Raji (cell line): Measurements from ENCODE around the gene CSTA.

Experiments
- POLR2A ChIP-seq: IDR thresholded peaks from 2 replicates; pipeline ENCODE4 v1.6.1; 2011; ENCODE audit warnings: low read depth, low read length, control low read depth; ENCODE audit not compliant: insufficient read depth

The CSTA gene

DNA sequence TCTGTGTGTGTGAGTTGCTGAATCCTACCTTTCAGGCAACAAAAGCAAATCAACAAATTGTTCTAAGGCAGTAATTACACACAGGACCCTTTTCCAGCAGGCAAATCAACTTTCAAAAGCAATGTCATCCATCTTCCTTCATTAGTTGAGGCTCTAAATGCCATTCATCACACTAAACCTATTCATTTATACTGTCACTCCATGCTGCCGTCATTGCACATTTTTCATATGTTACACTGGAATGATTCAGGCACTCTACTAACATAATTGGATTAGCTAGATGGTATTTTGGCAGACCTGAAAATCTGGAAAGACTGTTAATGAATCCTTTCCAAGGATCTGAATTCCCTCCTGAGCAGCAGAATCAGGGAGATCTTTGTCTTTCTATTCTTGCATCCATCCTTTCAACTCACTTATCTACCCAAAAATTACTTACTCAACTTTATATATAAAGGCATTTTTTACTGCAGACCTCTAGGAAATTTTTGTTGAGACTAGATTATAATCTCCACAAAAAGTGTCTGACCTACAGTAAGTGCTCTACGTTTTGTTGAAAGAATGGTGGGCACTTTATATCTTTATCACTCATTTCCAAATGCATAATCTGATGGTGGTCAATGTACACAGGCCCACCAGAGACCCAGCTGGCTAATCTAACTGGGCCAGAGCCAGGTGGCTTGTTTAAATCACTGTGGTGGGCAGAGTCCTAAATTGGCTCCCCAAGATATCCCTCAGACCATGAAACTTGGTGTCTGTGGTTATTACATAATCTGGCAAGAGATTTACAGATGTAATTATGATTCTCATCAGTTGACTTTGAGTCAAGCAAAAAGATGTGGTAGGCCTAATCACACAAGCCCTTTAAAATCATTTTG lies 33.0 kb downstream of the CSTA start:
- TF ChIP-seq POLR2A, result no peak

DNA sequence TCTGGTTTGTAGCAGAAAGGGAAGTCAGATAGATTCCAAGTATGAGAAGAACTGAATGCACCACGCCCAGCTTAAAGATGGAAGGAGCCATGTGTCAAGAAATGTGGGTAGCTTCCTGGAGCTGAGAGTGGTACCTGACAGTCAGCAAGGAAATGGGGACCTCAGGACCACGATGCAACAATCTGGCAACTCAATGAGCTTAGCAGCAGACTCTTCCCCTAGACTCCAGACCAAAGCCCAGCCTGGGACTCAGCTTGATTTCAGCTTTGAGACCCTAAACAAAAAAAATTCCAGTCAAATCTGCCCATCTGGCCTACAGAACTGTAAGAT lies 33.6 kb downstream of the CSTA start:
- no peak for TF ChIP-seq POLR2A

DNA sequence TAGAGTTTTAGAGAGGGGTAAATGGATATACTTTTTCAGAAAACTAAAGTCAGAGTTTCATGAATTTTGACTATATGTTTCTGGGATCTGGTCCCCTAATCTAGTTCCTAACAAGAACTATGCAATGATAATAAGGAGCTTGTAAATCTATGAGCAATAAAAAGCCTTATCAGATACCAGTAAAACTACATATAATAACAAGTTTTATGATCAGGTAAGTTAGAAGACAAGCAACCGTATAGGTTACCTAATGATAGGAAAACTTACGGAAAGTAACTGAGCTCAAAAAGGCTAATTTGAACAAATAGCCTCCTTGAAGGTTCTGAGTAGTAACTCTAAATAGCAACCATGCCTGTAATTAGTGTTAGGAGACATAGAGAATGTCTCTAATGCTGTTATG lies 37.0 kb downstream of the CSTA start:
- no peak for TF ChIP-seq POLR2A

DNA sequence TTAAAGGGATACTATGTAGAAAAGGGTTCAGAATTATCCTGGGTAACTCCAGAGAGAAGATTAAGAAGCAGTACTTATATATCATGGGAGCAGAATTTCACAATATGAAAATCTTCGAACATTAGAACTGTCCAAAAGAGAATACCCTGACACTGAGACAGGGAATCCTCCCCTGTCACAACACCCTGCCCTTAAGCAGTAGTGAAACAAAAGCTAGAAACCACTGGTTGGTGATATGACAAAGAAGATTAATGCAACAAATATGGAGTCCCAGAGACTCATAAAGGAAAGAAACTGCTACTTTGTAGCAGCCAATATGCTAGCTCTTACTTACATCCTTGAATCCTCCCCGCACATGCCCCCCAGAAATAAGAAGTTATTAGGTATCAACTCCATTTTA lies 39.4 kb downstream of the CSTA start:
- TF ChIP-seq POLR2A, result no peak

DNA sequence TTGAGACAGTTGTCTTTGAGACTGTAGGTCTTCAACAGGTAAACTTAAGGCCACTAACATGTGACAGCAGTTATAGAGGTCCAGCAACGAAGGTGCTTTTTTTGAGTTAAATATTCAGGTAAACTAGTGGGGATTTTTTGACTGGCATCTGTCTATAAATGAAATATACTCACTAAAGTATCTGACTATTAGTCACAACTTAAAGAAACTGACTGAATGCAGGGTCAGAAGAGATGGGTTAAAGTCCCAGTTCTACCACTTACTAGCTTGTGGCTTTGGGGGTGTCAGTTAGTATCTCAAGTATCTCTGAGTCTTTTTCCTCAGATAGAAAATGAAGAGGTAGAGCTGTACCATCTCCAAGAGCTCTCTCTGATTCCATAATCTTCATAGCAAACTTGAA lies 40.0 kb downstream of the CSTA start:
- TF ChIP-seq POLR2A, result no peak

DNA sequence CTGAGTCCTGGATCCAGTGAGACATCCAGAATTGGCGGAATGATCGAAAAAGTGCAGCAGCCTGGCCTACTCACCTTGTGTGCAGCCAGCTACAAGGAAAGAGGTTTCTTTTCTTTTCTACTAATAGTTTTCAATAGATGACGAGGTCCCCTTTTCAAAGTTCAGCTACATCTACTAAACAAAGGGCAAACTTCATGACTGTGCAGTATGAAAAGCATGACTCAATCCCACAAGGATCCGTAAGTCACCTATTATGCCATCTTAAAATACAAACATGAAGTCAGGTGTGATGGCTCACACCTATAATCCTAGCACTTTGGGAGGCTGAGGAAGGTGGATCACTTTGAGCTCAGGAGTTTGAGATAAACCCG lies 41.3 kb downstream of the CSTA start:
- no peak for TF ChIP-seq POLR2A

DNA sequence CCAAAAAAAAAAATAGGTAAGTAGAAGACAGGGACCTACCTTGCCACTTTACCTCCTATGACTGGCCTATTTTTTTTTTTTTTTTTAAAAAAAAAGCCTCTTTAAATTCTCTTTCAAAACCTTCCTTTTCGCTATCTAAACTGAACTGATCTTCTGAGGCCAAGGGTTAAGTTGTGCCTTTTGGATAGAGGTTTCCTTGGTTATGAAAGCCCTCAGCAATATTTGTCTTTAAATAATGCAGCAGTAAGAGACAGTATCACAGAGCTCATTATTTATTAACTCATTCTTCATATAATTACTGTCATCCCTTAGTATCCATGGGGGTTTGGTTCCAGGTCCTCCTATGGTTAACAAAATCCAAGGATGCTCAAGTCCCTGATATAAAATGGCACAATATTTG lies 49.0 kb downstream of the CSTA start:
- no peak for TF ChIP-seq POLR2A

DNA sequence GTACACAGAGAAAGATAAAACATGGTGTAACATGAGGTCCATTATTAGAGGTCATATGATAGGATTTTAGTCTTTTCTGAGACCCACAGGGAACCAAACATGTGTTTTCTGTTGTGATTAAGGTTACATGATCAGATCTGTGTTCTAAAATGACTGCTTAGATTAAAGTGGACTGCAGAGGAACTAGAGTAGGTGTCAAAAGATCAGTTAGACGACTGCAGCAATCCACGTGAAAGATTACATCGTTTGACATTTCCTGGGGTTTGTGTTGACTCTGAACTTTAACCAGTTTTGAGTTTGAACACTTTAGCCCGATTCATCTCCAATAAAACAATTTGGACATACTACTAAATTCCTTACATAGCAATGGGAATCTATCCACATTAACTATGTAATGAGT lies 52.9 kb downstream of the CSTA start:
- no peak for TF ChIP-seq POLR2A

DNA sequence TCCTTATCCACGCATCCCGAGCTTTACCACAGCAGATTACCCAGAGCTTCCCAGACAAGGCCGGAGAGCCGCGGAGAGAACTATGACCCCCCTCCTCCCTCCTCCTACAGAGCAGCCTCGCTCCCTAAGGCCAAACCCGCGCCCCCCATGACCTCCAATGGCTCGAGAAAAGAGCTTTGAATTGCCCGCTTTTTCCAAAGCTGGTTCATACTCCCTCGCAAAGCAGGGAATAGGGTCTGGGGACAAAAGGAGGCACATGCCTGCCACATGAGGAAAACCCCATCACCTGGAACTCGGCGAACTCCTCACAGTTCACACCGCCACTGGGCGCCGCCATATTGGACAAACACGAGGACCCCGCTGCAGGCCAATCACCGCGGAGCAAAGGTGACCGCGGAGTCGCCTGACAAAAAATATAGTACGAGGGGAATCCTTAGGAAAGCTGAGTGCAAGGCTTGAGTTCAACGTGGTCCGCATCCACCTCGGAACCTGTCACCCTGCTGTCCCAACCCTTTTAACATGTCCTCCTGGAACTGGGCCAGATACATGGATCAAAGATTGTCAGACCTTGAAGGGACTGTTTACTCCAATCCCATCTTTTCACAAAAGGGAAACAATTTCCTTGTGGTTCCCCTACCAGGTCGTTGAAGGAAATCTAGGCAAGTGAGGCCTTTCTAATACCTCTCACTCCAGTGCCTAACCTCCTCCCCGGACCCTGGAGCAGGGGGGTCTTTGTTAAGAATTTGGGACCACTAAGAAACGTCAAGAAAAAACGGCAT lies 58.0 kb downstream of the CSTA start, which contains the start of gene MIX23:
Gene MIX23, minus strand, starts transcription at position 344 of the 779 bp plus-strand sequence. Its CDS starts 7 bp downstream, at position 337.
- peak; percentile 92 for TF ChIP-seq POLR2A

DNA sequence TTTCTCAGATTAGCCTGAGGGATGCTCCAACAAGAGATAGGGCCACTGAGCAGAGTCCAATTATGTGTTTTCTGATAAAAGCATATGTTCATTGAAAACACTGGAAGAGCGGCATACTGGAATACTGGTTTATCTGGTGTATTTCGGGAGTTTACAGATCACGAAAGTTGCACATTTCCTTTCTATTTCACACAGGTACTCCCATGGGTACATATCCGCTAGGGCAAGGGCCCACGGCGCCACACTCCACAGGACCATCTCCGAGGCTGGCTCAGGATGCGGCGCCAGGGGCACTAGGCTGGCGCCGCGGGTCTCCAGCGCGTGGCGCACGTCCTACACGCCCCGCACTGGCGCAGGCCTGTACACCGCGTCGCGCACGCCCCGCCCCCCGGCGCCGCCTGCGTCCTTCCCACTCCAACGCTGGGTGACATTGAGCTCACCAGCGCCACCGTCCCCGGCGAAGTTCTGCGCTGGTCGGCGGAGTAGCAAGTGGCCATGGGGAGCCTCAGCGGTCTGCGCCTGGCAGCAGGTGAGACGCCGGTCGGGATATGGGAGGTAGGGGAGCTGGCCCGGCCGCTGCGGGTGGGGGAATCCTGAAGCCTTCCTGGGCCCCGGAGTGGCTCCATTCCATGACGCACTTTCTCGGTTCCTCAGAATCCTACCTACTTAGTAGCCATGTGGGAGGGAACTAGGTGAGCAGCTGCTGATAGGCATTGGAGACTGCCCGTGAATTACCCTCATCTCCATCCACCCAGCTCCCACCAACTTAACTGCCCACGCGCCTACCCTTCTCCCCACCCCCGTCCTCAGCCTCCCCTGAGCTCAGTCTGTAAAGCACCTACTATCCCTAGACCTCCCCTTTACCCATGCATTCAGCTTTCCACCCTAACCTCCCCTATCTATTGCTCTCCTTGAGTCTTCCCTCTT lies 59.0 kb downstream of the CSTA start, which contains the start of gene FAM162A:
Gene FAM162A, plus strand, starts transcription at position 412 of the 927 bp plus-strand sequence. Its CDS starts 84 bp downstream, at position 496.
- peak; percentile 96 for TF ChIP-seq POLR2A

DNA sequence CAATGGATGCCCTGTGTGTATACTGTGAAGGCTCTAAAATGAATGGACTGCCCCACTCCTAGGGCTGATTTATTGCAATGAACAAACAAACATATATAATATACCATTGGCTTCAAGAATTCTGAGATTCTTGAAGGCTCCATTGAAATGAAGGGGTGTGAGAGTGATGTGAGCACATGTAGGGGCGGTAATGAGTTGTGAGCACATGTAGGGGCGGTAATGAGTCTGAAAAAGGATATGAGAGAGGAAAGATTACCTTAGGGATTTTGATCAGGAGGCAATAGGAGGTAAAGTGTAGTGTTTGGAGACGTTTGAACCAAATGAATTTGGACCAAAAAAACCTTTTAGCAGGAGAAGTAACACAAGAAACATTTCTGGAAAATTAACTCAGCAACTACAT lies 62.7 kb downstream of the CSTA start:
- no peak for TF ChIP-seq POLR2A

DNA sequence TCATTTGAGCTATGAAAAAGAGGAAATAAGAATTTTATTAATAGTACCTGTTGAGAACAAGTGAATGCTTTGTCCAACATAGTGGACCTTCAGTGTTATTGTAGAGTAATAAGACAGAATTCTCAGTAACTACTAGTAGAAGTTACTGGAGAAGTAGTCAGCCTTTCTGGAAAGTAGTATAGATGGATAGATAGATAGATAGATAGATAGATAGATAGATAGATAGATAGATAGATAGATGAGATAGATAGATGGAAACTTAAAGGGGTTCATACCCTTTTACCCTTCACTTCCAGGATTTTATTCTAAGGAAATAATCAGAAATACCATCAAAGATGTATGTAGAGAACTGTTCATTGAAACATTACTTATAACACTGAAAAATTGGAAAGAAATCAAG lies 64.1 kb downstream of the CSTA start:
- no peak for TF ChIP-seq POLR2A

DNA sequence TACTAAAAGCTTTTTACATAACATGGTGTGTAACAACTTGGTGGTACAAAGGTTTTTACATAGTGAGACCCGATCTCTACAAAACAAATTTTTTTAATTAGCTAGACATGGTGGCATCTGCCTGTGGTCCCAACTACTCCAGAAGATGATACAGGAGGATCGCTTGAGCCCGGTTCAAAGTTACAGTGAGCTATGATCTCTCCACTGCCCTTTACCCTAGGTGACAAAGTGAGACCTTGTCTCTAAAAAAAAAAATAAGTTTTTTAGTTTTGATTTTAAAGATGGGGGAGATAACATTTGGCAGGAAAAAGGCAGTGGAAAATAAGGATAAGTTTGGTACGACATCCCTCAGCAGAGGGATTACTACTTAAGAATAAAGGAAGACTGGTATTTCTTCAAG lies 64.8 kb downstream of the CSTA start:
- TF ChIP-seq POLR2A, result no peak

DNA sequence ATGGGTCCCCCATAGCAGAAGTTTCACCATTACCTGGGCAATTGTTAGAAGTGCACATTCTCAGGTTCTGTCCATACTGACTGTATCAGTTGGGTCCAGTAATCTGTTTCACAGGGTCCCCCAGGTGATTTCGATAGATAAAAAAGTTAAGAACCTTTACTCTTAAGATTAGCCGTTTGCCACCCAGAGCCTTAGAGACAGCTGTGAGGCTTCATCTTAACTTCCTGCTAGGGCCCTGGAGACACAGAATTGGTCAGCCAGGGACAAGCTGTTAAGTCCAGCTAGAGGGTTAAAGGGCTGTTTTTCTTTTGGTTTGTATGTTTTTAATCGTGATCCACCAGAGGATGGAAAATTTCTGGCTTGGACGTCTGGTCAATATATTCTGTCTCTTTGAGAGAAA lies 65.6 kb downstream of the CSTA start:
- no peak for TF ChIP-seq POLR2A
